SK-N-SH (cell line): ENCODE results near the gene EFHB.

ENCODE experiments used
- EZH2phosphoT487 ChIP-seq: fragments of 200-600 bp; sonication (generic); IDR thresholded peaks from 2 replicates; pipeline ENCODE4 v1.6.1; 2017; ENCODE audit warnings: low read depth, mixed run types, mild to moderate bottlenecking, antibody characterized with exemption, moderate library complexity, borderline replicate concordance
- TAF1 ChIP-seq: IDR thresholded peaks from 2 replicates; pipeline ENCODE4 v1.6.1; 2012; ENCODE audit warnings: low read depth, mild to moderate bottlenecking, low read length, moderate library complexity, borderline replicate concordance
- ZBTB33 ChIP-seq: IDR thresholded peaks from 2 replicates; pipeline ENCODE4 v1.4.0; 2012; ENCODE audit warnings: low read depth, borderline replicate concordance

GRCh38 chr3:19938295-19938627, 4.2 kb upstream of the EFHB start:
- TF ChIP-seq EZH2phosphoT487 = no peak
- TF ChIP-seq ZBTB33 = no peak
- TF ChIP-seq TAF1 = no peak
